Transverse colon (tissue), 4 donors: Measurements from ENCODE around the gene USP48.
"Not testable (repeated sequence)": the region's sequence is repeated elsewhere in the genome, so short reads cannot be mapped to it uniquely, and the experiment has no call there.

ENCODE experiments used
- EP300 ChIP-seq: sonication (generic); formaldehyde crosslinking; IDR thresholded peaks from one replicate; pipeline ENCODE4 v1.6.1; 2017; ENCODE audit warnings: antibody characterized with exemption, low read depth
- POLR2A ChIP-seq: fragments of 450-650 bp; IDR thresholded peaks from one replicate; pipeline ENCODE4 v1.6.1; 2016; ENCODE audit warnings: antibody characterized with exemption, mild to moderate bottlenecking, moderate library complexity
- POLR2AphosphoS5 ChIP-seq, 3 donors: sonication (generic); formaldehyde crosslinking; IDR thresholded peaks; one replicate each; pipeline ENCODE4 v1.6.1; 2016; ENCODE audit warnings: antibody characterized with exemption in 3 of 3
- TF ChIP-seq, protein P1 (sequence below), 5 experiments: fragments of 200-600 bp in 3 of 5; fragments of 450-650 bp in 2 of 5; sonication (generic) in 3 of 5; IDR thresholded peaks; 1 replicate in 2 of 5; 2 replicates in 3 of 5; pipeline ENCODE4 v1.5.1; 2016 to 2017; ENCODE audit warnings: antibody characterized with exemption in 5 of 5, inconsistent platforms in 3 of 5, mild to moderate bottlenecking in 2 of 5, moderate library complexity in 1 of 5

DNA sequence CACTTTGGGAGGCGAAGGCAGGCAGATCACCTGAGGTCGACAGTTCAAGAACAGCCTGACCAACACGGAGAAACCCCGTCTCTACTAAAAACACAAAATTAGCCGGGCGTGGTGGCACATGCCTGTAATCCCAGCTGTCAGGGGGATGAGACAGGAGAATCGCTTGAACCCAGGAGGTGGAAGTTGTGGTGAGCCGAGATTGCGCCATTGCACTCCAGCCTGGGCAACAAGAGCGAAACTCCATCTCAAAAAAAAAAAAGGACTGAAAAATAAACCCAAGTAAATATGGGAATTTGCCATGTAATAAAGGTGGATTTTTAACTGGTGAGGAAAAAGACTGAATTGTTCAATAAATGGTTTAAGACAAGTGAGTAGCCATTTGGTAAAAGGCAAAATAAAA, 11.3 kb downstream of the USP48 start:
- TF ChIP-seq, protein P1, sequence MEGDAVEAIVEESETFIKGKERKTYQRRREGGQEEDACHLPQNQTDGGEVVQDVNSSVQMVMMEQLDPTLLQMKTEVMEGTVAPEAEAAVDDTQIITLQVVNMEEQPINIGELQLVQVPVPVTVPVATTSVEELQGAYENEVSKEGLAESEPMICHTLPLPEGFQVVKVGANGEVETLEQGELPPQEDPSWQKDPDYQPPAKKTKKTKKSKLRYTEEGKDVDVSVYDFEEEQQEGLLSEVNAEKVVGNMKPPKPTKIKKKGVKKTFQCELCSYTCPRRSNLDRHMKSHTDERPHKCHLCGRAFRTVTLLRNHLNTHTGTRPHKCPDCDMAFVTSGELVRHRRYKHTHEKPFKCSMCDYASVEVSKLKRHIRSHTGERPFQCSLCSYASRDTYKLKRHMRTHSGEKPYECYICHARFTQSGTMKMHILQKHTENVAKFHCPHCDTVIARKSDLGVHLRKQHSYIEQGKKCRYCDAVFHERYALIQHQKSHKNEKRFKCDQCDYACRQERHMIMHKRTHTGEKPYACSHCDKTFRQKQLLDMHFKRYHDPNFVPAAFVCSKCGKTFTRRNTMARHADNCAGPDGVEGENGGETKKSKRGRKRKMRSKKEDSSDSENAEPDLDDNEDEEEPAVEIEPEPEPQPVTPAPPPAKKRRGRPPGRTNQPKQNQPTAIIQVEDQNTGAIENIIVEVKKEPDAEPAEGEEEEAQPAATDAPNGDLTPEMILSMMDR (IDR thresholded peaks at IDR 0.05) = not testable (repeated sequence)
- not testable (repeated sequence) for TF ChIP-seq EP300; POLR2A; POLR2AphosphoS5 (IDR thresholded peaks at IDR 0.05)
